Stimulated activated CD4-positive, alpha-beta T cell treated with anti-CD3 and anti-CD28 coated beads, Interleukin-12 subunit alpha, Interleukin-12 subunit beta, amount 100 ng/mL, for 4 hours (primary cell): ENCODE data around the gene SIGLEC6.

Source experiments
- DNase-seq: peaks from one replicate; pipeline ENCODE4 v3.0.0-alpha.2; 2020

SIGLEC6 gene

DNA sequence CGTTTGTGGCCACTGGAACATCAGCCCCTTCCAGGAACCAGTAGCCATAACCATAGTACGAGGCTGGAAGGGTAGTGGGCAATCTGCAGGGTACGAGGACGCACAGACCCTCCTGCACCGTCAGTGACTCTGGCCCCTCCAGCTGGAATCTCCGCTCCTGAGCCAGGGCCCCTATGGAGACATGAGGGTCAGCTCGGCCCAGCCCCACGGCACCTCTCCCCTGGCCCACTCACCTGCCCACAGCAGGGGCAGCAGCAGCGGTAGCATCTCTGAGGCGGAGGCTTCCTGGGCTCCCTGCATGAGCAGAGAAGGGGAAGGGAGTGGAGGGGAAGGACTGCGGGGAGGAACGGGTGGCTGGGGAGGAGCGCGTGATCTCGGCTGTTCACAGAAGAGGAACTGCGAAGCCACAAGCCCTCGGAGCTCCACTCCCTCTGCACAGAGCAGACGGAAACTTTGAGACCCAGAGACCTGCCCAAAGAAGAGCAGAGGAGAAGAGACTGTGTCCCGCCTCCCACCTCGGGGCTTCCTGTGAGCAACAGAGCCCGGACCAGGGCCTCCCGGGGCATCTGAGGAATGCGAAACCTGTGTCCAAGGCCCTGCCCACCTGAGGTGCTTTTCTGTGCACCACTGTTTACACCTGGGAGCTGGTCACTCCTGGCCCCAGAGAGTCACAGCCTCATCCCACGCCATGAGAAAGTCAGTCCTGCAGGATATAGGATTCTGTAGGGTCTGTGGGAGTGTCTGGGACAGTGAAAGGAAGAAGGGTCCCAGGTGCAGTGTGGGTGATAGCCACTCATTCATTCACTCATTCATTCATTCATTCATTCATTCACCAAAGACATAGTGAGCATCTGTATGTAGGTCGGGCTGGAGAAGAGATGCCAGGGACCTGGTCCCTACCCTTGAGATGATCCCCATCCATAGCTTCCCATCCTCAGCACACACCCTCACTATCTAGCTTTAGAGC, at the start of gene SIGLEC6:
TSS of gene SIGLEC6 (minus strand) at position 322 of the 967 bp plus-strand sequence. CDS start at position 300, 22 bp downstream.
- peak; percentile 10 for DNase-seq

GRCh38 chr19:51576850-51577249, 45.4 kb upstream of the SIGLEC6 start:
- no peak for DNase-seq

DNA sequence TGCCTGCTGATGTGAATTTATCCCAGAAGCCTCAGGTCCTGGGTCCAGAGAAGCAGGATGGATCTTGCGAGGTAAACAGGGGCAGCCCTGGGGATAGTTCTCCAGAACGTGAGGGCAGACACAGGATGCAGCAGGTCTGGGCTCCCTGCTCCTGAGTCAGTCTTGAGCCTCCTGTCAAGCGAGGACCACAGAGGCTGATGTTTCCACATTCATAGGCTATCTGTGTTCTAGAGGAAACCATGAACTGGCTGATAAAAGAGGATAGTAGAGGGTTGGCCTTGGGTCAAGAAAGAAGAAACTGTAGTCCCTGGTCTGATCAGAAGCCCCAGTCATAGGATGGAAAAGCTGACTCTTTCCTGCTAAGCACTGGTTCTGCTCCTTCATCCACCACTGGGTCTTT, 41.9 kb upstream of the SIGLEC6 start:
- no peak for DNase-seq

DNA sequence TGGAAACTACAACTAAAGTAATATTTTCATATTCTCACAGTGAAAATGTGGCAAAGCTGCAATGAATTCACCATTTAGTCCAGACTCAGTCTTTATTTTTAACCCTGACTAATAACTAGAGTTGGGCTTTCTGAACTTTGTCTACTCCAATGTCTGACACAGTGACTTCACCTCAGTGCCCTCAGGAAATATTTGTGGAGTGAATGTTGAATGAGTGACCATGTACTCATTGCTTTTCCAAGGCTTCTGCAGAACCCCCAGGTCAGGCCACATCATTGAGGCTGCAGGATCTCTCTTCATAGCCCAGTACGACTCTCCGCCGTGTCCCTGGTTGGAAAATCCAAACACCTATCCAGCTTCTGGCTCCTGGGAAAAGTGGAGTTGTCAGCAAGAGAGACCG, 41.4 kb upstream of the SIGLEC6 start:
- DNase-seq, result no peak

- no peak for DNase-seq
These were observed 40.9 kb upstream of the SIGLEC6 start for GRCh38 chr19:51572410-51572809.

DNA sequence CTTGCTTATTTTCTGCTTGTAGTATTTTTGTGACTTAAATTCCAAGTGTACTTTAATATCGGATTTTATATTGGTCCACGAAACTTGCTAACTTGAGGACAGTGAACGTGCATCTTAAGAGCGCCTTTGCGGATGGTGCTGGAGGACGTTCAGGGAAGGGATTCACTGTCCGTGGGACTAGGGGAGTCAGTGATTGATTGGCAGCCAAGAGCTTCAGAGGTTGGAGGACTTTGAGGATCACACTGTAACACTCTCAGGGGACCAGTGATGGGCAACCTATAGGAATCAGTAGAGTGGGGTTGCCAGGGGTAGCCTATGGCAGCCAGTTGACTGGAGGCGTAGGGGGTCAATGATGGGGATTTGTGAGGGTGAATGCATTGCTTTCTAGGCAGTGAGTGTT, 40.1 kb upstream of the SIGLEC6 start:
- no peak for DNase-seq

DNA sequence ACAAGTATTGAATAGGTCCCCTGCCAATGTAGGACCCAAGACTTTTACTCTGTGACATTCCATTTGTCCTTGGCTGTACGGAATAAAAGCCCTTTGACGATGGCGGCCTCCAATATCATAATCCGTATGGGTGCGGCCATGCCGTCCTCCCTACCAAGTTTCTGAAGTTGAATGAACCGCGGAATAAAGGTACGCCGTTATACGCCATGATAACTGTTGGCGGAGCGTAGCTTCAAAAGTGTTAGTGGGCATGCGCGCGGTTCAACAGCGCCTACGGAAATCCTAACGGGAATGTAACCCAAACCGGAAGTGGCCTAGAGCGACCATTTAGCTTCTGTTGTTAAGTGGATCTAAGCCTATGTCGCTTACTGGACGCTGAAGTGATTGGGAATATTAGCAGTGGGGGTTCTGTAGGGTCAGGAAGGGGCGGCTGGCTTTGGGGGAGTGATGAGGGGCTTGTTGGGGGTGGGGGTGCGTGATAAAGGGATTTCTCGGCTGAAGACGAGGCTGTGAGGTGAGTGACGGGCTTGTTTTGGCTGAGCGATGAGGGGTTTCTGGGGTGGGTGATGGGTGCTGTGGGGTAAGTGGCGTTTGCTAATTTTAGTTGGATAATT, 39.6 kb upstream of the SIGLEC6 start, which contains the start of gene ZNF175:
TSS of gene ZNF175 (plus strand) at position 322 of the 614 bp plus-strand sequence. CDS start 2,047 bp downstream, outside the sequence.
- DNase-seq, result peak; percentile 81

- DNase-seq, result no peak
These were observed 37.0 kb upstream of the SIGLEC6 start for GRCh38 chr19:51568456-51568855.

- DNase-seq, result no peak
These were observed 36.1 kb upstream of the SIGLEC6 start for GRCh38 chr19:51567583-51567982.

DNA sequence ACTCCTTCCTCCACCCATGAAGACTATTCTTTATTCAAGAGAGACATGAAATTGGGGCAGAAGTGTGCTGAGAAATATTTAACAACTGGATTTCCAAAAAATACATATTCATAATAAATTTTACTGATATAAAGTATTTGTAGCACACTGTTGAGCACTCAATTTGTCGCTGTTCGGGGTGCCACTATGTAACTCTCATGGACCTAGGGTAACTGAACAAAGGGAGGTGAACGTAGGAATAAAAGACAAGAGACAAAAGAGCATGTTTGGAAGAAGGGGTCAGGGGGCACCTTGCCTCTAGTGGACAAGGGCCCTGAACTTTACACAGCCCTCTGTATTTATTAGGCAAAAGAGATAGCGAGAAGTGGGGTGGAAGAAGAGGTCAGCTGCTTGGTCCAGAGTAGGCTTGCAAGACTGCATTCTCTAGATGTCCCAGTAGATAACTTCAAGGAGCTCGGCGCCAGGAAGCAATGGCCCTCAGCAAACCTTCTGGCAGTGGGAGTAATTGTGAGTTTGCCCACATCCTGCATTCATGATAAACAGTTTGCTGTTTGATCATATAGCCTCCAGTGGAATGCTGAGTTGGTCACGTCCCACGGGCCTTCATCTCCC, 35.1 kb upstream of the SIGLEC6 start:
- DNase-seq, result no peak

- no peak for DNase-seq
These were observed 34.1 kb upstream of the SIGLEC6 start for GRCh38 chr19:51565583-51565982.

- no peak for DNase-seq
These were observed 33.3 kb upstream of the SIGLEC6 start for GRCh38 chr19:51564791-51565190.

GRCh38 chr19:51560339-51560738, 28.9 kb upstream of the SIGLEC6 start:
- no peak for DNase-seq

DNA sequence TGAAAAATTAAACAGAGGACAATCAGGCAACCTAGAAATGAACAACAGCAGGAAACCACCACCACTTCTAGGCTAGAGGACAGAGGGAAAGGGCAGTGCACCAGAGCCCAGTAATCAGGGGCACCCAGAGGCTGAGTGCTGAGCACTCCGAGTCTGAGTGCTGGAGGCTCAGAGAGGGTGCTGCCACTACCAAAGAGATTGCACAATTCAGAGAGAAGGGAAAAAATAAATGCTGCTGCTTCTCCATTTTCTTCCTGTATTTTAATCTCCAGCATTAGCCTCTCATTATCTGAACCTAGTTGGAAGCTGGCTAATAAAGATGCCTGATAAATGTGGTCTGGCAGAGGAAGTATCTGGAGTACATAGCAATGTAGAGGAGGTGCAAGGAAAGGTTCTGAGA, 27.8 kb upstream of the SIGLEC6 start:
- no peak for DNase-seq

DNA sequence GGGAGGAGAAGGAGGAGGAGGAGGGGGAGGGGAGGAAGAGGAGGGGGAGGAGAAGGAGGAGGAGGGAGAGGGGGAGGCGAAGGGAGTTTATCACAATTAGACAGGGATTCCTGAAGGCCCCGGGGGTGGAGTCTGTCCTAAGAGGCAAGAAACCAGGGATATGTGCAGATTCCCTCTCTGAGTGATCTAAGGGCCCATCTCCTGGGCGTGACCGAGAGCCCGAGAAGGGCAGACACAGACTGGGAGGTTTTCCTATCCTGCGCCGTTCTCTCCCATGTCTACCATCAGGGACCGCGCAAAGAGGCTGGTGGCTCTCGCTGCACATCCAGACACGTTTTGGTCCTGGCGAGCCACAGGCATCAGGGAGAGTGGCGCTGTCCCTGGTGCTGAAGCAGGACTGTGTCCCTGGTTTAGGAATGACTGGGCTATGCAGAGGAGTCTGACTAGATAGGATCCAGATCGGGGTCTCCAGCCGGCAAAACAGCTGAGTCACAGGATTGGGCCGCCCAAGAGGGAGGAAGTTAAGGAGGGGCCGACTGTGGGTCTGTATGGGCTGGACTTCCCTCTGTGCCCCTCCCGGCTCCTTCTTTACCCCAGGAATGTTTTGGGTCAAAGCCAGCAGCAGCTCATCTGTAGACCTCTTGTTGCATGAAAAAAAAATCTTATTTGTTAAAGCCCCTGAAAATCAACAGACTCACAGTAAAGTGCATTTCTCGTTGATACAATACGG, 21.7 kb upstream of the SIGLEC6 start:
- DNase-seq, result peak; percentile 43

GRCh38 chr19:51552608-51552995, 21.1 kb upstream of the SIGLEC6 start:
- DNase-seq, result no peak

GRCh38 chr19:51551673-51552432, 20.4 kb upstream of the SIGLEC6 start:
- DNase-seq, result no peak

DNA sequence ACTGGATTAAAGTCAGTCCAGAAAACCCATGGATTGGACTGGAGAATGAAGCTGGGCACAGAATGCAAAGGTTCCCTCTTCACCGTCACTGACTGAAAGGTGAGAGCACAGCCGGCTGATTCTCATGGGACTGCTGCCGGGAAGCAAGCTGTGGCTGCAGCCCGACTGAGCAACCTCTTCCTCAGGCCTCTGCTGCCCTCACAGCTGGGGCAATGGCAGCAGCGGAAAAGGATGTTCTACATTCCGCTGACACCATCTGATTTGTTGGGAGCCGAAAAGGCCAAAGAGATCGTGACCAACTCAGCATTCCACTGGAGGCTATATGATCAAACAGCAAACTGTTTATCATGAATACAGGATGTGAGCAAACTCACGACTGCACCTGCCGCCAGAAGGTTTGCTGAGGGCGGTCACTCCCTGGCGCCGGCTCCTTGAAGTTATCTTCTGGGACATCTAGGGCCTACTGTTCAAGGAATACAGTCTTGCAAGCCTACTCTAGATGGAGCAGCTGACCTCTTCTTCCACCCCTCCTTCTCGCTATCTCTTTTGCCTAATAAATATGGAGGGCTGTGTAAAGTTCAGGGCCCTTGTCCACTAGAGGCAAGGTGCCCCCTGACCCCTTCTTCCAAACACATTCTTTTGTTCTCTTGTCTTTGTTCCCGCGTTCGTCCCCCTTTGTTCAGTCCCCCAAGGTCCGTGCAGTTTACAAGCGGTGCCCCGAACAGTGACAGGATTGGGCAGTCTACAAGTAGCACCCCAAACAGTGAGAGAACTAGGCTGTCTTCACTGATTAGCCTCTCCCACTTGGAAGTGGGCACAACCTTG, 19.6 kb upstream of the SIGLEC6 start:
- no peak for DNase-seq

DNA sequence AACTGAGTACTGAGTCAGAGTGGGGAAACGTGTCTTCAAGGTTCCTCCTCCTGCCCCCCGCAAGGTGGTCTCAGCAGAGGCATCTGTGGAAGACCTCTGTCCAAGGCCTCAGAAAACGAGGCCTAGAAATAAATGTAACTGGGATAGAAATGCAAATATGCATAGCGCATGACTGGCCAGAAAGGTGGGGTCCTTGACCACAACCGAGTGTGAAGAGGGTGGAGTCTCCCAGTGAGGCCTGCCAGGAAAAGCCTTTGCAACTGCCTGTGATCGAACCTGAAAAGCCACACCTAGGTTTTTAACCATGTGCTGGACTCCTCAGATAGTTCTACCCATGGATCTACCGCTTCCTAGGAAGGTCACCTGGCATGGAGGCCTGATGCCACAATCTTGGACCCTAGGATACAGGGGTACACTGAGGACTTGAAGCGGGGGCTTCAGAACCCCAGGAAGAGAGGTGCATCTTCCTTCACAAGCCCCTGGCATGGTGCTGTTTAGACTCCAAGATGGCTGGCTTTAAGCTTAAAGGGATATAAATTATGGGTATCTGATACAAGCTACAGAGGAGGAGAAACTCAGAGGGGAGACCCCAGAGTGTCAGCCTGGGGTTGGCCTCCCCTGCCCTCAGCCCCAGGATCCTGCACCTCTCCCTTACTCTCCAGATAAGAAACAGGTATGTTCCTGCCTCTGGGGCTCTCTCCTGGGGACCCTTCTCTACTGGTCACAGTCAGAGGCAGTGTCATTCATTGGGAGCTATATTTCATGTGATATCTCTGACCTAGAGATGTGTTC, 18.3 kb upstream of the SIGLEC6 start:
- DNase-seq, result no peak

DNA sequence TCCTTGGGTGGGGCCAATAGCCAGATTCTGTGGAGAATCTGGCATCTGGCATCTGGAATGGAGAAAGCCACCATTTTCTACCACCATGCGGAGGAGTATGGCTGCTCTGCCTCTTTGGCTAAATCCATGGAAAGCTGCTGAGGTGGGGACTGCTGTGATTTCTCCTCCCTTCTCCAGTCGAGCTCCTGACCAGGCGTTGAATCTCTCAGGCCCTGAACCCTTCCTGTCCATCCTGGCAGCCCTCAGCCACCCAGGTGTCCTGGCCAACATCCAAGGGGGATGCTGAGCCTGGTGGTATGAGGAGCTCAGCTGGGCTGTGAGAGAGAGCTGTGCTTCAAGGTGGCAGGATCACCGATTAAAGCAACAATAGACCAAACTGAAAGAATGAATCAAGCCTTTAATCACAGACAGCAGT, 17.4 kb upstream of the SIGLEC6 start:
- no peak for DNase-seq
